WERI-Rb-1 (cell line): Measurements from ENCODE around the gene CACNA1H.
A peak's percentile ranks its signal among the peaks of the same experiment; 100 is the strongest.

Source experiments
- DNase-seq: peaks from one replicate; pipeline ENCODE4 v3.0.0-alpha.2; 2020
- H3K27ac ChIP-seq: fragments of 250-450 bp; sonication (Bioruptor Pico); 2 replicates; pipeline ENCODE4 v1.5.1; 2020; ENCODE audit warnings: mild to moderate bottlenecking, moderate library complexity
- H3K27me3 ChIP-seq: fragments of 250-450 bp; sonication (Bioruptor Pico); 2 replicates; pipeline ENCODE4 v1.5.1; 2021; ENCODE audit warnings: mild to moderate bottlenecking, low read depth, moderate library complexity; ENCODE audit not compliant: insufficient read depth, severe bottlenecking
- H3K36me3 ChIP-seq: fragments of 250-450 bp; sonication (Bioruptor Pico); 2 replicates; pipeline ENCODE4 v1.5.1; 2020; ENCODE audit warnings: mild to moderate bottlenecking, moderate library complexity
- H3K4me3 ChIP-seq: 2 replicates; pipeline ENCODE4 v1.5.1; 2011; ENCODE audit warnings: low read depth, mild to moderate bottlenecking, control low read depth, low read length
- H3K9me3 ChIP-seq: fragments of 250-450 bp; sonication (Bioruptor Pico); 2 replicates; pipeline ENCODE4 v1.5.1; 2021; ENCODE audit warnings: mild to moderate bottlenecking, moderate library complexity; ENCODE audit not compliant: severe bottlenecking
- TF ChIP-seq, protein P1 (sequence below): IDR thresholded peaks from 2 replicates; pipeline ENCODE4 v1.5.1; 2011; ENCODE audit warnings: low read depth, mild to moderate bottlenecking, control low read depth, inconsistent platforms, low read length

CACNA1H gene

DNA sequence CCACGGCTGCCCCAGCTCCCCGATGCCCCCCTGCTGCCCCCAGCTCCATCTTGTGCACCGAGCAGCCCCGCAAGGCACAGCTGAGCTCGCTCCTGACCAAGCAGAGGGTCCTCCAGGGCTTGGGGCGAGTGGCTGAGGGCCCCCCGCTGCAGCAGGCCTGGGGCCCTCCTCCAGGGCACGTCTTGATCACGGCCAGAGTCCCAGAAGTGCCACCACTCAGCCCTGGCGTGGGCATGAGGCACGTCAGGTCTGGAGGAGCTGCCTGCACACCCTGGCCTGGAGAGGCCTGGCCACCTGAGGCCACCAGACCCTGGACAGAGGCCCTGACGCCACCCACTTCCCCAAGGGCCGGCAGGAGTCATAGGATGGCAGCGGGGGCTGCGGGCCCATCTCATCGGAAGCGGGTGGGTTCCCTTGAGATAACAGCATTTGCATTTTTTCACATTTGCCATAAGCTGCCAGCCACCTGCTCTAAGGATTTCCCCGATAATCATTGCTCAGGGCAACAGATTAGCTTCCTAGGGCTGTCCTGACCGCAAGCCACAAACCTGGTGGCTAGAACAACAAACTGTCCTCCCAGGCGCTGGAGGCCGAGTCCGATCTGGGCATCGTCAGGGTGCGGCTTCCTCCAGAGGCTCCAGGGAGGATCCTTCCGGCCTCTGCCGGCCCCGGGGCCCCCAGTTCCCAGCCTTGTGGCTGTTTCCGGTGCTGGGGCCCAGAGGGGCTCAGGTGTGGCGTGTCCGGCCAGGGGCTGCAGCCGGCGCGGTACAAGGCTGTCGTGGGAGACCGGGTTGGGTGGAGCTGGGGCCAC, 32.9 kb upstream of the CACNA1H start:
- H3K27me3 ChIP-seq, result no peaks in the 10 kb centered on the region
- H3K9me3 ChIP-seq, result no peaks in the 10 kb centered on the region
- H3K4me3 ChIP-seq, result peak overlapping the region; percentile 29
- TF ChIP-seq, protein P1, sequence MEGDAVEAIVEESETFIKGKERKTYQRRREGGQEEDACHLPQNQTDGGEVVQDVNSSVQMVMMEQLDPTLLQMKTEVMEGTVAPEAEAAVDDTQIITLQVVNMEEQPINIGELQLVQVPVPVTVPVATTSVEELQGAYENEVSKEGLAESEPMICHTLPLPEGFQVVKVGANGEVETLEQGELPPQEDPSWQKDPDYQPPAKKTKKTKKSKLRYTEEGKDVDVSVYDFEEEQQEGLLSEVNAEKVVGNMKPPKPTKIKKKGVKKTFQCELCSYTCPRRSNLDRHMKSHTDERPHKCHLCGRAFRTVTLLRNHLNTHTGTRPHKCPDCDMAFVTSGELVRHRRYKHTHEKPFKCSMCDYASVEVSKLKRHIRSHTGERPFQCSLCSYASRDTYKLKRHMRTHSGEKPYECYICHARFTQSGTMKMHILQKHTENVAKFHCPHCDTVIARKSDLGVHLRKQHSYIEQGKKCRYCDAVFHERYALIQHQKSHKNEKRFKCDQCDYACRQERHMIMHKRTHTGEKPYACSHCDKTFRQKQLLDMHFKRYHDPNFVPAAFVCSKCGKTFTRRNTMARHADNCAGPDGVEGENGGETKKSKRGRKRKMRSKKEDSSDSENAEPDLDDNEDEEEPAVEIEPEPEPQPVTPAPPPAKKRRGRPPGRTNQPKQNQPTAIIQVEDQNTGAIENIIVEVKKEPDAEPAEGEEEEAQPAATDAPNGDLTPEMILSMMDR, result no peak
- H3K27ac ChIP-seq, result peak overlapping the region; percentile 75
- peak; percentile 82 for DNase-seq
- no peaks in the 10 kb centered on the region for H3K36me3 ChIP-seq

DNA sequence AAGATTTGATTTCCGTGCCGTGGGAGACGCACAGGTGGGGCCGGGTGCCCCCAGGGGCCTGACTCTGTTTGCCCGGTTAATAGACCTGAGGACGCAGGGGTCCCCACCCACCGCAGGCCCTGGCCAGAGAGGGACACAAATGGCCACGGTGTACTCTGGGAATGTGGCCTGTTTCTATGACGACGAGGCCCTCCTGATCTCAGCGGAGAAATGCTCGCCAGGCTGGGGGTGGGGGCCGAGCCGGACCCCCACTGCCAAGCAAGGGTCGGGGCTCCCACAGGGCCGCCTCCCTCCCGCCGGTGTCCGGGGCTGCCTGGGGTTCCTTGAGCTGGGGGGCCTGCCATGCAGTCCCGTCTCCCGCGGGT, 32.3 kb upstream of the CACNA1H start:
- Histone ChIP-seq H3K4me3 (peak overlapping the region; percentile 29), H3K36me3 (no peaks in the 10 kb centered on the region), H3K9me3 (no peaks in the 10 kb centered on the region), H3K27ac (peak overlapping the region; percentile 75), H3K27me3 (no peaks in the 10 kb centered on the region)
- TF ChIP-seq, protein P1, result no peak
- no peak for DNase-seq

DNA sequence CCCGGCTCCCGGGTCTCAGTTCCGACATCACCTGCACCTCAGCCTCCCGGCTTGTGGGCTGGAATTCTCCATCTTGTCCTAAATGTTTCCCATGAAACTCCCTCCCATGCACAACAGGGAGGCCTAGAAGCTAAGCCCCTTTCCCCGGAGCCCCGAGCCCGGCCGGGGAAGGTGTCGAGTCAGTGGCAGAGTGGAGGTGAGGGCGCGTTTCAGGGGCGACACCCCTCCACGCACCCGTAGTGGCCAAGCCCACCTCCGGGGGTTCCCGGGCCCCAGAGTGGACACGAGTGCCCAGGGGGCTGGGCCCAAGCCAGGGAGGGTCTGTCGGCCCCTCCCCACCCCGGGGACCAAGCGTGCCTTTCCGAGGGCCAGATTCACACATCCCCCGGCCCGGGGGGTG, 31.9 kb upstream of the CACNA1H start:
- Histone ChIP-seq H3K27ac (peak overlapping the region; percentile 27), H3K36me3 (no peaks in the 10 kb centered on the region), H3K9me3 (no peaks in the 10 kb centered on the region), H3K27me3 (no peaks in the 10 kb centered on the region), H3K4me3 (no peak overlapping the region)
- DNase-seq, result no peak
- TF ChIP-seq, protein P1, result no peak

DNA sequence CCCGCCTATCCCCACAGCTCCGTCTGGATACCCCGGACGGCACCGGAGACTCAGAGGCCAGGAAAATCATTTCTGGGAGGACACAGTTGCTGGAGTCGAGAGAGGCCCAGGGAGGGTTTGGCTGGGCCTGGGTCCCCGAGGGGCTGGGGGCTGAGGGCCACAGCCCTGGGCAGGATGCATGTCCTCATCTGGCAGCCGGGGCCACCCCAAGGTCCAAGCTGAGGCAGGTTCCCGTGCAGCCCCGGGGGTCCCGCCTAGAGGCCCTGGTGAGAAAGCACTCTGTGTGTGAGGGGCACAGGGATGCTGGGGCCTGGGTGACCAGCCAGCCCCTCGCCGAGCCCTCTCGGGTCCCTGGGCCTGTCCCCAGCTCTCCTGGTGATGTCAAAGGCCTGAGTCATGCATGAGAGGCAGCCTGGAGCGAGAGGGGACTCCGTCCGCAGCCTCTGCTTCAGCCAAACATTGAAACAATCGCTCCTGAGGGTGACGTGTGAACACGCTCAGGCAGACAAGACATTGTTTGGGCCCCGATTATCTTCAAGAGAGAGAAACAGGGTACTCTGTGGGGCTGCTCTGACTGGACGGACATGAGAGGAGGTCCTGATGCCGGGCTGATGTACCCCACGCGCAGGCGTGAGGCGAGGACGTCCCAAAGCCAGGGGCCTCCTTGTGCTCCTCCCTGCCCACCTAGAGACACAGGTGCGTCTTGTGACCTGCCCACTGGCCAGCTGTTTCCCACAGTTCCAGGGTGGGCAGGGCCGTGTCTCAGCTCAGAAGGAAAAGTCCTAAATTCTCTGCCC, 31.1 kb upstream of the CACNA1H start:
- Histone ChIP-seq H3K27ac (peak overlapping the region; percentile 37), H3K27me3 (no peaks in the 10 kb centered on the region), H3K4me3 (no peak overlapping the region), H3K36me3 (no peaks in the 10 kb centered on the region), H3K9me3 (no peaks in the 10 kb centered on the region)
- TF ChIP-seq, protein P1, result no peak
- DNase-seq, result no peak

DNA sequence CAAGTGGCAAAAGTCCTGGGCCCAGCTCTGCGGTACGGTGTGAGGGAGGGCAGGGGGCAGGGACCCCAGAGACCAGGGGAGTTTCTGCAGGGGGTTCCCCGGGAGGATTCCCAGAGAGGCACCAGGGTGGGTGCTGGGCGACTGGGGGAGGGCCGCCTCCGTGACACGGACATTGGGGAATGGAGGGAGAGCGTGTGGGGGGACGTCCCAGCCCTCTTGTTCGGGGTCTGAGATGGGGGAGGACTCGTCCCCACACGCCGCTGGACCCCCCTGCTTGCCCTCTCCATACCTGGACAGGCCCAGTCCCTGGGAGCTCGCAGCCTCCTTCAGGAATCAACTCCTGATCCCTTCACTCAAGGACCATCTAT, 30.5 kb upstream of the CACNA1H start:
- Histone ChIP-seq H3K9me3 (no peaks in the 10 kb centered on the region), H3K27me3 (no peaks in the 10 kb centered on the region), H3K36me3 (no peaks in the 10 kb centered on the region), H3K4me3 (no peak overlapping the region), H3K27ac (peak overlapping the region; percentile 98)
- TF ChIP-seq, protein P1, result no peak
- no peak for DNase-seq
